Thyroid gland (tissue), 4 donors: Measurements from ENCODE around the gene ALDH1A1.

Source experiments
- POLR2A ChIP-seq, 2 donors: fragments of 450-650 bp; IDR thresholded peaks; one replicate each; pipeline ENCODE4 v1.6.1; 2017; ENCODE audit warnings: antibody characterized with exemption in 2 of 2, mild to moderate bottlenecking in 2 of 2, moderate library complexity in 1 of 2
- TF ChIP-seq, protein P1 (sequence below), 6 experiments: fragments of 200-600 bp in 3 of 6; fragments of 450-650 bp in 3 of 6; sonication (generic) in 3 of 6; IDR thresholded peaks; one replicate each; pipeline ENCODE4 v1.5.1; 2016 to 2019; ENCODE audit warnings: antibody characterized with exemption in 6 of 6, mild to moderate bottlenecking in 2 of 6, inconsistent platforms in 1 of 6, moderate library complexity in 1 of 6

DNA sequence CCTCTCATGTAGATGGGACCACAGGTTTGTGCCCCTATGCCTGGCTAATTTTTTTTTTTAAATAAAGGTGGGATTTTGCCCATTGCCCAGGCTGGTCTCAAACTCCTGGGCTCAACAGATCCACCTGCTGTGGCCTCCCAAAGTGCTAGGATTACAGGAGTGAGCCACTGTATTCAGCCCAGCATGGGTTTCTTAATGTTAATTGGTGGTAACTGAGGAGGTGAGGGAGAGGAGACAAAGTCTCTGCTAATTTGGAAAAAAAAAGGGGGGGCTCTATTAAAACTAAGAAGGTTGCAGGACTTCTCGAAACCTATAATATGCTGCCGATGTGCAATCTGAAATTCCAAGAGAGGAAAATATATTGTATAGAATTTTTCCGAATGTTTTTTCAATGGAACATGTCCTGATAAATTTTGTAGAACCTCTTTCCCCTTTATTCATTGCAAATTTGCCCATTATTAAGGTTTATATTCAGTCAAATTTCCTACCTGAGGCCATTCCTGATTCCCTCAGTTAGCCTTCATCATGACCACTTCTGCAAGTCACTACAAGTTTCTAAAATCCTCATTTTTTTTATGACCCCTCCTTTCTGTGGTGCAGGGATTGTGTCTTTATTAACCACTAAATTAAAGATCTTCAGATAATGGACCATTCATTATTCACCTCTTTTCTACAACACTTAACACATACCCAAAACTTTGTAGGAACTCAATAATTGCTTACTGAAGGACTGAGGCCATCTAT, 52.9 kb downstream of the ALDH1A1 start:
- no peak for TF ChIP-seq POLR2A (IDR thresholded peaks at IDR 0.05)
- TF ChIP-seq, protein P1, sequence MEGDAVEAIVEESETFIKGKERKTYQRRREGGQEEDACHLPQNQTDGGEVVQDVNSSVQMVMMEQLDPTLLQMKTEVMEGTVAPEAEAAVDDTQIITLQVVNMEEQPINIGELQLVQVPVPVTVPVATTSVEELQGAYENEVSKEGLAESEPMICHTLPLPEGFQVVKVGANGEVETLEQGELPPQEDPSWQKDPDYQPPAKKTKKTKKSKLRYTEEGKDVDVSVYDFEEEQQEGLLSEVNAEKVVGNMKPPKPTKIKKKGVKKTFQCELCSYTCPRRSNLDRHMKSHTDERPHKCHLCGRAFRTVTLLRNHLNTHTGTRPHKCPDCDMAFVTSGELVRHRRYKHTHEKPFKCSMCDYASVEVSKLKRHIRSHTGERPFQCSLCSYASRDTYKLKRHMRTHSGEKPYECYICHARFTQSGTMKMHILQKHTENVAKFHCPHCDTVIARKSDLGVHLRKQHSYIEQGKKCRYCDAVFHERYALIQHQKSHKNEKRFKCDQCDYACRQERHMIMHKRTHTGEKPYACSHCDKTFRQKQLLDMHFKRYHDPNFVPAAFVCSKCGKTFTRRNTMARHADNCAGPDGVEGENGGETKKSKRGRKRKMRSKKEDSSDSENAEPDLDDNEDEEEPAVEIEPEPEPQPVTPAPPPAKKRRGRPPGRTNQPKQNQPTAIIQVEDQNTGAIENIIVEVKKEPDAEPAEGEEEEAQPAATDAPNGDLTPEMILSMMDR (IDR thresholded peaks at IDR 0.05): no peak
